ENCODE data around the gene PLXNA4.

GRCh38 chr7:132575419-132575981 is 770 bp downstream of the PLXNA4 start:
- no peak for TF ChIP-seq CTCF (IDR thresholded peaks at IDR 0.05)
- TF ChIP-seq POLR2A (IDR thresholded peaks at IDR 0.05), result no peak

All from vagina (tissue), 2 donors.